Liver (tissue), 9 donors: Measurements from ENCODE around the gene ARSB. TPM values are rescaled to one million over a fixed set of nuclear protein-coding genes. Genes with fewer than 3 reads are reported as not detected.

Source experiments
- DNase-seq: peaks from one replicate; pipeline ENCODE4 v3.0.0-alpha.2; 2017; ENCODE audit warnings: low spot score
- H3K27ac ChIP-seq, 2 donors: one replicate each; pipeline ENCODE4 v1.7.0; 2013; ENCODE audit warnings: inconsistent platforms in 2 of 2, low read length in 2 of 2, control low read depth in 1 of 2, low read depth in 1 of 2, mild to moderate bottlenecking in 1 of 2
- H3K27me3 ChIP-seq, 4 donors: one replicate each; pipeline versions ENCODE4 v1.6.1 to v1.7.0; 2013; ENCODE audit warnings: low read length in 3 of 4, inconsistent platforms in 1 of 4, mild to moderate bottlenecking in 1 of 4, moderate library complexity in 1 of 4; ENCODE audit not compliant: control insufficient read depth in 4 of 4, insufficient read depth in 4 of 4
- H3K36me3 ChIP-seq, 4 donors: one replicate each; pipeline versions ENCODE4 v1.6.1 to v1.7.0; 2013; ENCODE audit warnings: low read length in 3 of 4, mild to moderate bottlenecking in 3 of 4, low read depth in 1 of 4, moderate library complexity in 1 of 4; ENCODE audit not compliant: control insufficient read depth in 4 of 4, insufficient read depth in 3 of 4
- H3K4me1 ChIP-seq, 4 donors: one replicate each; pipeline versions ENCODE4 v1.6.1 to v1.7.0; 2013; ENCODE audit warnings: low read length in 3 of 4, mild to moderate bottlenecking in 3 of 4, moderate library complexity in 1 of 4; ENCODE audit not compliant: control insufficient read depth in 4 of 4, insufficient read depth in 4 of 4
- H3K4me3 ChIP-seq, 3 donors: one replicate each; pipeline versions ENCODE4 v1.6.1 to v1.7.0; 2013; ENCODE audit warnings: low read length in 3 of 3, control low read depth in 1 of 3, low read depth in 1 of 3, mild to moderate bottlenecking in 1 of 3
- H3K9ac ChIP-seq, 2 donors: one replicate each; pipeline ENCODE4 v1.7.0; 2013; ENCODE audit warnings: low read length in 2 of 2, mild to moderate bottlenecking in 2 of 2, moderate library complexity in 2 of 2, control low read depth in 1 of 2, low read depth in 1 of 2
- H3K9me3 ChIP-seq, 4 donors: one replicate each; pipeline versions ENCODE4 v1.6.1 to v1.7.0; 2013; ENCODE audit warnings: low read length in 3 of 4; ENCODE audit not compliant: control insufficient read depth in 4 of 4
- CTCF ChIP-seq: fragments of 150-350 bp; IDR thresholded peaks from 2 replicates; pipeline ENCODE4 v1.5.1; 2017; ENCODE audit warnings: improper control_type of control experiment, low read depth, low read length; ENCODE audit not compliant: missing input control
- EGR1 ChIP-seq, 2 donors: IDR thresholded peaks; 2 replicates each; pipeline ENCODE4 v1.6.1; 2016 to 2018; ENCODE audit warnings: antibody characterized with exemption in 2 of 2, low read depth in 2 of 2
- FOXA1 ChIP-seq: IDR thresholded peaks from 2 replicates; pipeline ENCODE4 v1.6.1; 2016; ENCODE audit warnings: antibody characterized with exemption
- FOXA2 ChIP-seq: IDR thresholded peaks from 2 replicates; pipeline ENCODE4 v1.6.1; 2016; ENCODE audit warnings: antibody characterized with exemption
- GABPA ChIP-seq, 2 donors: IDR thresholded peaks in 1 of 2; conservative IDR thresholded peaks in 1 of 2; 2 replicates each; pipeline ENCODE4 v1.6.1; 2016; ENCODE audit warnings: antibody characterized with exemption in 2 of 2, mild to moderate bottlenecking in 1 of 2, moderate library complexity in 1 of 2
- HNF4A ChIP-seq, 2 donors: conservative IDR thresholded peaks; 2 replicates each; pipeline ENCODE4 v1.6.1; 2016; ENCODE audit warnings: antibody characterized with exemption in 2 of 2, mild to moderate bottlenecking in 2 of 2
- HNF4G ChIP-seq: IDR thresholded peaks from 2 replicates; pipeline ENCODE4 v1.6.1; 2016; ENCODE audit warnings: antibody characterized with exemption
- JUND ChIP-seq, 2 donors: IDR thresholded peaks; 2 replicates each; pipeline ENCODE4 v1.6.1; 2016; ENCODE audit warnings: antibody characterized with exemption in 2 of 2
- MAX ChIP-seq: IDR thresholded peaks from 2 replicates; pipeline ENCODE4 v1.6.1; 2016; ENCODE audit warnings: antibody characterized with exemption
- NR2F2 ChIP-seq: IDR thresholded peaks from 2 replicates; pipeline ENCODE4 v1.6.1; 2016; ENCODE audit warnings: antibody characterized with exemption
- RAD21 ChIP-seq, 2 donors: IDR thresholded peaks; 2 replicates each; pipeline ENCODE4 v1.6.1; 2016; ENCODE audit warnings: antibody characterized with exemption in 2 of 2, mild to moderate bottlenecking in 2 of 2
- REST ChIP-seq: IDR thresholded peaks from 2 replicates; pipeline ENCODE4 v1.6.1; 2016; ENCODE audit warnings: antibody characterized with exemption, mild to moderate bottlenecking
- RXRA ChIP-seq, 2 donors: IDR thresholded peaks; 2 replicates each; pipeline ENCODE4 v1.6.1; 2017 to 2018; ENCODE audit warnings: antibody characterized with exemption in 2 of 2, mild to moderate bottlenecking in 1 of 2
- SP1 ChIP-seq: IDR thresholded peaks from 2 replicates; pipeline ENCODE4 v1.6.1; 2018; ENCODE audit warnings: antibody characterized with exemption, mild to moderate bottlenecking
- TAF1 ChIP-seq: conservative IDR thresholded peaks from 2 replicates; pipeline ENCODE4 v1.6.1; 2016; ENCODE audit warnings: antibody characterized with exemption, mild to moderate bottlenecking
- YY1 ChIP-seq: IDR thresholded peaks from 2 replicates; pipeline ENCODE4 v1.6.1; 2016; ENCODE audit warnings: antibody characterized with exemption, mild to moderate bottlenecking
- WGBS: extraction: QIAGEN DNeasy Blood & Tissue Kit; methylation state at CpG from one replicate; pipeline ENCODE4 v1.1.7; 2013; 5-methylcytosine and 5-hydroxymethylcytosine counted together
- polyA plus RNA-seq, 2 donors: library from polyadenylated mRNA; stranded (reverse) in 1 of 2; unstranded in 1 of 2; fragments of 200-250 nt in 1 of 2; fragments of >200 nt in 1 of 2; fragmentation: Nextera tagmentation in 1 of 2; extraction: Ambion mirVana in 1 of 2; gene quantifications; one replicate each; pipeline versions ENCODE4 v1.2.1 to v1.2.3, GENCODE V29; 2013 to 2015
- total RNA-seq, 2 donors: library from RNA; depleted of rRNA; stranded (reverse); fragments of >200 nt; gene quantifications; one replicate each; pipeline ENCODE4 v1.2.3, GENCODE V29; 2014
- TF ChIP-seq, protein P1 (sequence below): IDR thresholded peaks from 2 replicates; pipeline ENCODE4 v1.6.1; 2016; ENCODE audit warnings: antibody characterized with exemption
- TF ChIP-seq, protein P2 (sequence below): IDR thresholded peaks from 2 replicates; pipeline ENCODE4 v1.6.1; 2016; ENCODE audit warnings: antibody characterized with exemption
- donor health status: healthy.
- donor health status: healthy.
- donor health status: healthy.
- donor health status: healthy.
- donor health status: healthy.

ARSB gene
- total and polyA plus RNA-seq, 4 donors: 3.5 to 26.2 (median 8.7) TPM

GRCh38 chr5:78792345-78793055 is 192.6 kb downstream of the ARSB start:
- Histone ChIP-seq H3K36me3 (no peaks in the 10 kb centered on the region), H3K27me3 (no peaks in the 10 kb centered on the region), H3K9ac (no peak overlapping the region), H3K9me3 (no peaks in the 10 kb centered on the region), H3K4me1 (no peaks in the 10 kb centered on the region), H3K27ac (no peak overlapping the region), H3K4me3 (no peak overlapping the region)
- TF ChIP-seq GABPA (IDR thresholded peaks at IDR 0.05 in 1 of 2, conservative IDR thresholded peaks at IDR 0.05 in 1 of 2) (no peak), MAX (no peak), CTCF (no peak), REST (no peak), RXRA (IDR thresholded peaks at IDR 0.05) (no peak), EGR1 (IDR thresholded peaks at IDR 0.05; ENCODE audit: low read depth in 2 of 2) (no peak), FOXA2 (no peak), HNF4A (conservative IDR thresholded peaks at IDR 0.05) (no peak), SP1 (no peak), TAF1 (no peak), NR2F2 (no peak), HNF4G (no peak), RAD21 (IDR thresholded peaks at IDR 0.05) (no peak), YY1 (no peak), JUND (IDR thresholded peaks at IDR 0.05) (no peak), FOXA1 (no peak)
- TF ChIP-seq, protein P1, sequence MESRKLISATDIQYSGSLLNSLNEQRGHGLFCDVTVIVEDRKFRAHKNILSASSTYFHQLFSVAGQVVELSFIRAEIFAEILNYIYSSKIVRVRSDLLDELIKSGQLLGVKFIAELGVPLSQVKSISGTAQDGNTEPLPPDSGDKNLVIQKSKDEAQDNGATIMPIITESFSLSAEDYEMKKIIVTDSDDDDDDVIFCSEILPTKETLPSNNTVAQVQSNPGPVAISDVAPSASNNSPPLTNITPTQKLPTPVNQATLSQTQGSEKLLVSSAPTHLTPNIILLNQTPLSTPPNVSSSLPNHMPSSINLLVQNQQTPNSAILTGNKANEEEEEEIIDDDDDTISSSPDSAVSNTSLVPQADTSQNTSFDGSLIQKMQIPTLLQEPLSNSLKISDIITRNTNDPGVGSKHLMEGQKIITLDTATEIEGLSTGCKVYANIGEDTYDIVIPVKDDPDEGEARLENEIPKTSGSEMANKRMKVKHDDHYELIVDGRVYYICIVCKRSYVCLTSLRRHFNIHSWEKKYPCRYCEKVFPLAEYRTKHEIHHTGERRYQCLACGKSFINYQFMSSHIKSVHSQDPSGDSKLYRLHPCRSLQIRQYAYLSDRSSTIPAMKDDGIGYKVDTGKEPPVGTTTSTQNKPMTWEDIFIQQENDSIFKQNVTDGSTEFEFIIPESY: no peak
- TF ChIP-seq, protein P2, sequence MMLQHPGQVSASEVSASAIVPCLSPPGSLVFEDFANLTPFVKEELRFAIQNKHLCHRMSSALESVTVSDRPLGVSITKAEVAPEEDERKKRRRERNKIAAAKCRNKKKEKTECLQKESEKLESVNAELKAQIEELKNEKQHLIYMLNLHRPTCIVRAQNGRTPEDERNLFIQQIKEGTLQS: no peak
- DNase-seq: no peak
- 85% methylated on average over 10 of the region's 10 CpGs for WGBS
